Fibroblast of lung (primary cell): Measurements from ENCODE around the gene DUSP7.

Experiments
- CTCF ChIP-seq, 2 donors: IDR thresholded peaks in 1 of 2; conservative IDR thresholded peaks in 1 of 2; 1 replicate in 1 of 2; 2 replicates in 1 of 2; pipeline ENCODE4 v1.5.1; 2011 to 2012; ENCODE audit warnings: low read length in 2 of 2, control low read depth in 1 of 2, inconsistent platforms in 1 of 2, low read depth in 1 of 2, mild to moderate bottlenecking in 1 of 2
- EZH2 ChIP-seq: IDR thresholded peaks from 2 replicates; pipeline ENCODE4 v1.5.1; 2012; ENCODE audit warnings: low read length, control low read depth, mild to moderate bottlenecking; ENCODE audit errors: missing control alignments

GRCh38 chr3:52084954-52085680 is 28.7 kb upstream of the DUSP7 start:
- TF ChIP-seq CTCF (conservative IDR thresholded peaks at IDR 0.05 in 1 of 2, IDR thresholded peaks at IDR 0.05 in 1 of 2; ENCODE audit: low read depth in 1 of 2, low read length in 2 of 2) (no peak), EZH2 (no peak)
